Stimulated activated CD4-positive, alpha-beta T cell treated with anti-CD3 and anti-CD28 coated beads, Interleukin-1b, Interleukin-23, amount 100 ng/mL, for 48 hours (primary cell): Measurements from ENCODE around the gene RAB44.

Experiments used
- DNase-seq: peaks from one replicate; pipeline ENCODE4 v3.0.0-alpha.2; 2020

RAB44 gene

GRCh38 chr6:36779227-36779626 lies 81.6 kb downstream of the RAB44 start:
- DNase-seq: no peak

GRCh38 chr6:36780442-36781177 lies 83.0 kb downstream of the RAB44 start:
- DNase-seq: no peak

- DNase-seq: no peak
Measured at GRCh38 chr6:36781669-36782068, 84.0 kb downstream of the RAB44 start.
